Ishikawa (cell line): ENCODE measurements around the gene SMAD6.

Experiments used
- EGR1 ChIP-seq: IDR thresholded peaks from 2 replicates; pipeline ENCODE4 v1.6.1; 2012
- FOXM1 ChIP-seq: IDR thresholded peaks from 2 replicates; pipeline ENCODE4 v1.6.1; 2012; ENCODE audit warnings: low read depth, borderline replicate concordance
- NFIC ChIP-seq: IDR thresholded peaks from 2 replicates; pipeline ENCODE4 v1.6.1; 2012
- REST ChIP-seq: IDR thresholded peaks from 2 replicates; pipeline ENCODE4 v1.6.1; 2012; ENCODE audit warnings: low read depth, mild to moderate bottlenecking
- TEAD4 ChIP-seq: IDR thresholded peaks from 2 replicates; pipeline ENCODE4 v1.6.1; 2012
- YY1 ChIP-seq: IDR thresholded peaks from 2 replicates; pipeline ENCODE4 v1.6.1; 2012; ENCODE audit warnings: low read depth
- ZBTB7A ChIP-seq: IDR thresholded peaks from 2 replicates; pipeline ENCODE4 v1.6.1; 2012; ENCODE audit warnings: low read depth

- TF ChIP-seq TEAD4 (no peak), NFIC (no peak), ZBTB7A (no peak), EGR1 (no peak), FOXM1 (no peak), YY1 (no peak), REST (no peak)
Observed at GRCh38 chr15:66706840-66707239, 4.8 kb downstream of the SMAD6 start.
